ENCODE measurements around the gene RHCE. TPM values are rescaled to one million over a fixed set of nuclear protein-coding genes. Genes with fewer than 3 reads are reported as not detected.

The RHCE gene
- total and polyA plus RNA-seq, 7 donors = 0.22 to 2.0 (median 0.88) TPM; not detected in 1

DNA sequence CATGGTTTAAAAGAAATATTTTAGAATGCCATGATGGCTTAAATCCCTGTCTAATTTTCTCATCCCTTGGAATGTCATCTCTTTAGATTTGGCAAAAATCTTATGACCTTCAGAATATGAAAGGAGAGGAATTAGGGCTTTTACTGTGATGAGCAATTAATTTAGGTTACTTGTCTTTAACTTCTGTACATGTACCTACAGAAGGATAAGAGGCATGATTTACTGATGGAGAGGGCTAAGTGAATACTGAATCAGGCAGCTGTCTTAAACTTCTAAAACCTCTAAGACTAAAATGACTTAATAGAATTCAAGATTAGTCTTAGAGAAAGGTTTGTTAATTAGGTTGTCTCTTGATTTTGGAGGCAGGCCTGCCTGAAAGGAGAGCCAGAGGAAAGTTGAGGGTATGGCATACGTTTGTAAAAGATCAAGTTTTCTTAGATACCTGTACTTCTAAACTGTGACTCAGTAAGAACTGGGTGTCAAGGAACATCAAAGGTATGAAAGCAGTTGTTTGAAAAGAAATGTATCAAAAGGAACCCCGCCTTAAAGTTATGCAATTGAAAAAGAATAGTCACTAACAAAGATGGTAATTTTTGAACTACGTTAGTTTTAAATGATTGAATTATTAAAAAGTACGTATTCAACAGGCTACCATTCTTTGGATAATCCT is 22.5 kb upstream of the RHCE start:
- Histone ChIP-seq H3K27ac (peak overlapping the region; percentile 8), H3K4me3 (no peak overlapping the region), H3K9me3 (no peaks in the 10 kb centered on the region), H3K36me3 (ENCODE audit: insufficient read depth in 1 of 2, low read depth in 1 of 2) (peaks cover 5 to 18% of the 10 kb centered on the region in 2 donors), H3K4me1 (peaks cover 46% of the 10 kb centered on the region), H3K27me3 (ENCODE audit: insufficient read depth in 3 of 3, low read length in 2 of 3) (no peaks in the 10 kb centered on the region)
- intact Hi-C loops (cut with DNase I) = no loop called here
- TF ChIP-seq, protein P1, sequence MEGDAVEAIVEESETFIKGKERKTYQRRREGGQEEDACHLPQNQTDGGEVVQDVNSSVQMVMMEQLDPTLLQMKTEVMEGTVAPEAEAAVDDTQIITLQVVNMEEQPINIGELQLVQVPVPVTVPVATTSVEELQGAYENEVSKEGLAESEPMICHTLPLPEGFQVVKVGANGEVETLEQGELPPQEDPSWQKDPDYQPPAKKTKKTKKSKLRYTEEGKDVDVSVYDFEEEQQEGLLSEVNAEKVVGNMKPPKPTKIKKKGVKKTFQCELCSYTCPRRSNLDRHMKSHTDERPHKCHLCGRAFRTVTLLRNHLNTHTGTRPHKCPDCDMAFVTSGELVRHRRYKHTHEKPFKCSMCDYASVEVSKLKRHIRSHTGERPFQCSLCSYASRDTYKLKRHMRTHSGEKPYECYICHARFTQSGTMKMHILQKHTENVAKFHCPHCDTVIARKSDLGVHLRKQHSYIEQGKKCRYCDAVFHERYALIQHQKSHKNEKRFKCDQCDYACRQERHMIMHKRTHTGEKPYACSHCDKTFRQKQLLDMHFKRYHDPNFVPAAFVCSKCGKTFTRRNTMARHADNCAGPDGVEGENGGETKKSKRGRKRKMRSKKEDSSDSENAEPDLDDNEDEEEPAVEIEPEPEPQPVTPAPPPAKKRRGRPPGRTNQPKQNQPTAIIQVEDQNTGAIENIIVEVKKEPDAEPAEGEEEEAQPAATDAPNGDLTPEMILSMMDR (IDR thresholded peaks at IDR 0.05) = no peak
- ATAC-seq (no peak), DNase-seq (no peak)
- 80 to 89% (median 80%) methylated on average over 4 of the region's 4 CpGs for WGBS, 3 donors

DNA sequence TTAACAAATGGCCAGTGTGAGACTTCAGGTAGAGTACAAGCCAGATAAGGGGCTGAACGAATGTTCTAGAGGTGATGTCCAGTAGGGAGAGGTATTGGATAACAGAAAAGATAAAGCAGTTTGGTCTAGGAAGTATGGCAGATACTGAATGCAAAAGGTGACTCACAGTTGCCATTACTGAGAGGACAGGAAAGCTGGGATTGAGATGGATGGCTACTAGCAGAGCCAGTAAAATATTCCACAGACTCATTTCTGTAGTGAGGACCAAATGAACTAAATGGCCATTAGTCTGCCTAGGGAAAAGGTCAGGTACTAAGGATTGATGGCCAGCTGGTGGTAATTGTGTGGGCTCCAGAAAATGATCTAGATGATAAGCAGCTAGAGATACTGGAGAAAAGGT is 21.6 kb upstream of the RHCE start:
- Histone ChIP-seq H3K27ac (peak overlapping the region; percentile 8), H3K4me1 (peaks cover 47% of the 10 kb centered on the region), H3K27me3 (ENCODE audit: insufficient read depth in 3 of 3, low read length in 2 of 3) (no peaks in the 10 kb centered on the region), H3K4me3 (no peak overlapping the region), H3K9me3 (no peaks in the 10 kb centered on the region), H3K36me3 (ENCODE audit: insufficient read depth in 1 of 2, low read depth in 1 of 2) (peaks cover 3 to 8% of the 10 kb centered on the region in 2 donors)
- TF ChIP-seq, protein P1 (IDR thresholded peaks at IDR 0.05) = no peak
- intact Hi-C loops (cut with DNase I) = loop anchor here in 1 of 2 donors (1.0 kb wide), 1 partner anchor 10 kb away; no protein-coding TSS in a partner anchor
- 26 to 35% (median 33%) methylated on average over 1 of the region's 1 CpG for WGBS, 3 donors
- ATAC-seq = peak; percentile 33 to 68 (median 66)
- no peak for DNase-seq

DNA sequence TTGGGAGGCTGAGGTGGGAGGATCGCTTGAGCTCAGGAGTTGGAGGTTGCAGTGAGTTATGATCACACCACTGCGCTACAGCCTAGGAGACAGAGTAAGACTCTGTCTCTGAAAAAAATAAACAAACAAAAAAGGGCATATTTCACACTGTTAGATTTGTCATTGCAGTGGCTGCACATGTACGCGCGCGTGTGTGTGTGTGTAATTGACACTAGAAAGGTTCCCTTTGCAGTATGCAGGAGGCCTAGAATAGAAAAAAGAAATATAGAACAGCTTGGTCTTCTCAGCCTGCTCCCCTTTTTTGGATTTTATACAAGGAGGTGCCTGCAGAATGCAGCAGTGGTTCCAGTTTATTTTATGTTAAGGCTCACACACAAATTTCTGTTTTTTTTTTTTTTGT is 18.7 kb upstream of the RHCE start:
- intact Hi-C loops (cut with DNase I) = loop anchor here in 1 of 2 donors (5.0 kb wide), 1 partner anchor 33 kb away; no protein-coding TSS in a partner anchor
- H3K4me1 ChIP-seq = peaks cover 61% of the 10 kb centered on the region
- H3K4me3 ChIP-seq = no peak overlapping the region
- TF ChIP-seq, protein P1 (IDR thresholded peaks at IDR 0.05) = no peak
- 60 to 93% (median 63%) methylated on average over 6 of the region's 6 CpGs for WGBS, 3 donors
- DNase-seq (no peak), ATAC-seq (peak in 3 of 4 donors; percentile 40 to 63 (median 49))
- H3K9me3 ChIP-seq = no peaks in the 10 kb centered on the region
- no peaks in the 10 kb centered on the region for H3K27me3 ChIP-seq (ENCODE audit: insufficient read depth in 3 of 3, low read length in 2 of 3)
- no peaks in the 10 kb centered on the region for H3K36me3 ChIP-seq (ENCODE audit: insufficient read depth in 1 of 2, low read depth in 1 of 2)
- peak overlapping the region; percentile 95 for H3K27ac ChIP-seq

DNA sequence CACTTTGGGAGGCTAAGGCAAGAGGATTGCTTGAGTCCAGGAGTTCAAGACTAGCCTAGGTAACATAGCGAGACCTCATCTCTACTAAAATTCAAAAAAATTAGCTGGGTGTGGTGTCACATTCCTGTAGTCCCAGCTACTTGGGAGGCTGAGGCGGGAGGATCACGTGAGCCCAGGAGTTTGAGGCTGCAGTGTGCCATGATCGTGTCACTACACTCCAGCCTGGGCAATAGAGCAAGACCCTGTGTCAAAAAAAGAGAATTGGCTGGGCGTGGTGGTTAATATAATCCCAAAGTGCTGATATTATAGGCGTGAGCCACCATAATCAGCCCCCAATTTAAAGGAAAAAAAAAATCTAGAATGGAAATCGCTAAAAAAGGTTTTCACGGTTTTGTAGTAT is 17.0 kb upstream of the RHCE start:
- H3K4me1 ChIP-seq = peaks cover 71% of the 10 kb centered on the region
- H3K27ac ChIP-seq = peak overlapping the region; percentile 95
- WGBS, 3 donors = 96 to 97% (median 97%) methylated on average over 8 of the region's 8 CpGs
- TF ChIP-seq, protein P1 (IDR thresholded peaks at IDR 0.05) = no peak
- DNase-seq (no peak), ATAC-seq (no peak)
- no peaks in the 10 kb centered on the region for H3K9me3 ChIP-seq
- no peaks in the 10 kb centered on the region for H3K36me3 ChIP-seq (ENCODE audit: insufficient read depth in 1 of 2, low read depth in 1 of 2)
- H3K4me3 ChIP-seq = no peak overlapping the region
- intact Hi-C loops (cut with DNase I) = loop anchor here in 1 of 2 donors (5.0 kb wide), 1 partner anchor 35 kb away; no protein-coding TSS in a partner anchor
- H3K27me3 ChIP-seq (ENCODE audit: insufficient read depth in 3 of 3, low read length in 2 of 3) = no peaks in the 10 kb centered on the region
